AG04449 (cell line): ENCODE results near the gene CAV1.

ENCODE experiments used
- CTCF ChIA-PET: fragments of 350-600 bp; formaldehyde crosslinking; extraction: SDS; loops from one replicate; lab custom pipeline; 2021; ENCODE audit warnings: antibody characterized with exemption; lab: Yijun Ruan, JAX
- POLR2A ChIA-PET: fragments of 400-600, 350-600 bp; formaldehyde crosslinking; extraction: SDS; loops from one replicate; lab custom pipeline; 2020; ENCODE audit warnings: antibody characterized with exemption, inconsistent platforms; lab: Yijun Ruan, JAX
- DNase-seq: peaks from one replicate; pipeline ENCODE4 v3.0.0-alpha.2; 2010; ENCODE audit warnings: low read depth, low spot score
- H3K4me3 ChIP-seq: 2 replicates; pipeline ENCODE4 v1.5.1; 2011; ENCODE audit warnings: low read depth, mild to moderate bottlenecking, control low read depth, low read length
- CTCF ChIP-seq: IDR thresholded peaks from one replicate; pipeline ENCODE4 v1.5.1; 2011; ENCODE audit warnings: mild to moderate bottlenecking, moderate library complexity, low read length, control low read depth, inconsistent platforms; ENCODE audit not compliant: insufficient read depth; ENCODE audit errors: missing control alignments

The CAV1 gene

GRCh38 chr7:116579322-116579721 lies 54.5 kb downstream of the CAV1 start:
- POLR2A ChIA-PET = no interaction called here
- no peak overlapping the region for H3K4me3 ChIP-seq
- DNase-seq = no peak
- no peak for TF ChIP-seq CTCF
- CTCF ChIA-PET = interaction anchor here (0.7 to 1.6 kb wide), 2 partner anchors 137 to 178 kb away, joined by 3 to 4 read pairs; no protein-coding TSS in a partner anchor

- CTCF ChIA-PET = interaction anchor here (0.7 to 1.6 kb wide), 3 partner anchors 137 to 343 kb away, joined by 3 to 4 read pairs (median 3); no protein-coding TSS in a partner anchor
- POLR2A ChIA-PET = no interaction called here
- H3K4me3 ChIP-seq = no peak overlapping the region
- no peak for TF ChIP-seq CTCF
- DNase-seq = no peak
Observed at GRCh38 chr7:116579835-116580234, 55.0 kb downstream of the CAV1 start.

GRCh38 chr7:116582164-116582732 lies 57.4 kb downstream of the CAV1 start:
- no peak overlapping the region for H3K4me3 ChIP-seq
- ChIA-PET POLR2A (interaction anchor here (0.6 to 1.8 kb wide), 10 partner anchors 10 to 323 kb away, joined by 3 to 16 read pairs (median 3); no protein-coding TSS in a partner anchor), CTCF (interaction anchor here (0.6 to 3.2 kb wide), 21 partner anchors 8 to 444 kb away, joined by 3 to 20 read pairs (median 4); no protein-coding TSS in a partner anchor)
- no peak for DNase-seq
- TF ChIP-seq CTCF = peak; percentile 42

GRCh38 chr7:116582806-116583444 lies 58.1 kb downstream of the CAV1 start:
- CTCF ChIA-PET = interaction anchor here (0.6 to 3.2 kb wide), 21 partner anchors 9 to 445 kb away, joined by 3 to 20 read pairs (median 4); no protein-coding TSS in a partner anchor
- peak; percentile 91 for DNase-seq
- H3K4me3 ChIP-seq = no peak overlapping the region
- TF ChIP-seq CTCF = no peak
- POLR2A ChIA-PET = interaction anchor here (0.6 to 1.8 kb wide), 9 partner anchors 11 to 324 kb away, joined by 3 to 16 read pairs (median 3); no protein-coding TSS in a partner anchor

GRCh38 chr7:116583653-116584052 lies 58.8 kb downstream of the CAV1 start:
- H3K4me3 ChIP-seq = no peak overlapping the region
- TF ChIP-seq CTCF = no peak
- DNase-seq = no peak
- ChIA-PET POLR2A (no interaction called here), CTCF (interaction anchor here (0.8 to 6.1 kb wide), 8 partner anchors 8 to 412 kb away, joined by 3 to 57 read pairs (median 4); no protein-coding TSS in a partner anchor)

GRCh38 chr7:116584721-116585120 lies 59.9 kb downstream of the CAV1 start:
- CTCF ChIA-PET = interaction anchor here (0.8 to 6.1 kb wide), 9 partner anchors 58 to 413 kb away, joined by 3 to 57 read pairs (median 6); partner anchors contain the start of genes CAV1 and CAV2
- no peak for TF ChIP-seq CTCF
- POLR2A ChIA-PET = no interaction called here
- no peak for DNase-seq
- no peak overlapping the region for H3K4me3 ChIP-seq
